ENCODE data around the gene CRYBG2. TPM values are rescaled to one million over a fixed set of nuclear protein-coding genes. Genes with fewer than 3 reads are reported as not detected.
A peak's percentile ranks its signal among the peaks of the same experiment; 100 is the strongest.

Gene CRYBG2
- polyA plus RNA-seq, 1 donor from 2014 or later: 2.5 TPM

DNA sequence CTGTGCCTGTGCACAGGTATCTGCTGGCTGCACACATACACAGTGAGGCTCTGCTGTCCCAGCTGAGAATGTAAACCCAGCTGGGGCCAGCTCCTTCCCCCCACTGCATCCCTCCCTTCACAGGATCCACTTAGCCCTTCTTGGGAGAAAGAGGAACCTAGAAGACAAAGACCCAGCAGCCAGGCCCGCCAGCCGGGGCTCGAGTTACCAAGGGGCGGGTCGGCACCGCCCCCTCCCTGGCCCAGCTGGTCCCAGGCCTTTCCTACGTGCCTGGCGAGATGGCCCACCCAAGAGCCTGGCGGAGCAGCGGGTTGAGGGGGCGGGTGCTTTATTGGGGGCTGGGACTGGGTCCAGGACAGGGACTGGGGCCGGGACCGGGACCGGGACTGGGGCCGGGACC is 72.0 kb downstream of the CRYBG2 start:
- Histone ChIP-seq H3K9ac (ENCODE audit: low read length) (no peak overlapping the region), H3K4me3 (ENCODE audit: low read length) (peak overlapping the region; percentile 97)

GRCh38 chr1:26281091-26281958 is 72.6 kb downstream of the CRYBG2 start:
- H4K20me1 ChIP-seq (ENCODE audit: insufficient read depth): no peaks in the 10 kb centered on the region
- no peak overlapping the region for H3K27ac ChIP-seq (ENCODE audit: low read length)
- H3K4me3 ChIP-seq (ENCODE audit: low read length): peak overlapping the region; percentile 97
- H3K27me3 ChIP-seq (ENCODE audit: insufficient read depth, low read depth, low read length): no peaks in the 10 kb centered on the region
- peaks cover 5% of the 10 kb centered on the region for H3K79me2 ChIP-seq (replicated peaks; ENCODE audit: insufficient read depth, low read length)
- no peak overlapping the region for H3K4me2 ChIP-seq (ENCODE audit: low read length)
- no peak overlapping the region for H3K9ac ChIP-seq (ENCODE audit: low read length)
- H2AFZ ChIP-seq (ENCODE audit: low read depth, low read length): no peak overlapping the region
- H3K9me2 ChIP-seq (ENCODE audit: insufficient read depth, low read length): no peaks in the 10 kb centered on the region
- H3K36me3 ChIP-seq (ENCODE audit: insufficient read depth, low read length): no peaks in the 10 kb centered on the region
- H3K9me3 ChIP-seq (ENCODE audit: low read length): no peaks in the 10 kb centered on the region
- no peaks in the 10 kb centered on the region for H3F3A ChIP-seq (ENCODE audit: insufficient read depth, low read length, poor library complexity, severe bottlenecking)
- no peak for TF ChIP-seq EP300 (conservative IDR thresholded peaks at IDR 0.05; ENCODE audit: poor library complexity, severe bottlenecking)
- TF ChIP-seq, protein P1, sequence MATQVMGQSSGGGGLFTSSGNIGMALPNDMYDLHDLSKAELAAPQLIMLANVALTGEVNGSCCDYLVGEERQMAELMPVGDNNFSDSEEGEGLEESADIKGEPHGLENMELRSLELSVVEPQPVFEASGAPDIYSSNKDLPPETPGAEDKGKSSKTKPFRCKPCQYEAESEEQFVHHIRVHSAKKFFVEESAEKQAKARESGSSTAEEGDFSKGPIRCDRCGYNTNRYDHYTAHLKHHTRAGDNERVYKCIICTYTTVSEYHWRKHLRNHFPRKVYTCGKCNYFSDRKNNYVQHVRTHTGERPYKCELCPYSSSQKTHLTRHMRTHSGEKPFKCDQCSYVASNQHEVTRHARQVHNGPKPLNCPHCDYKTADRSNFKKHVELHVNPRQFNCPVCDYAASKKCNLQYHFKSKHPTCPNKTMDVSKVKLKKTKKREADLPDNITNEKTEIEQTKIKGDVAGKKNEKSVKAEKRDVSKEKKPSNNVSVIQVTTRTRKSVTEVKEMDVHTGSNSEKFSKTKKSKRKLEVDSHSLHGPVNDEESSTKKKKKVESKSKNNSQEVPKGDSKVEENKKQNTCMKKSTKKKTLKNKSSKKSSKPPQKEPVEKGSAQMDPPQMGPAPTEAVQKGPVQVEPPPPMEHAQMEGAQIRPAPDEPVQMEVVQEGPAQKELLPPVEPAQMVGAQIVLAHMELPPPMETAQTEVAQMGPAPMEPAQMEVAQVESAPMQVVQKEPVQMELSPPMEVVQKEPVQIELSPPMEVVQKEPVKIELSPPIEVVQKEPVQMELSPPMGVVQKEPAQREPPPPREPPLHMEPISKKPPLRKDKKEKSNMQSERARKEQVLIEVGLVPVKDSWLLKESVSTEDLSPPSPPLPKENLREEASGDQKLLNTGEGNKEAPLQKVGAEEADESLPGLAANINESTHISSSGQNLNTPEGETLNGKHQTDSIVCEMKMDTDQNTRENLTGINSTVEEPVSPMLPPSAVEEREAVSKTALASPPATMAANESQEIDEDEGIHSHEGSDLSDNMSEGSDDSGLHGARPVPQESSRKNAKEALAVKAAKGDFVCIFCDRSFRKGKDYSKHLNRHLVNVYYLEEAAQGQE (IDR thresholded peaks at IDR 0.05; ENCODE audit: borderline replicate concordance): no peak
- TF ChIP-seq SMC3 (conservative IDR thresholded peaks at IDR 0.05; ENCODE audit: poor library complexity): no peak
- TF ChIP-seq RAD21 (conservative IDR thresholded peaks at IDR 0.05): no peak
- TF ChIP-seq, protein P2, sequence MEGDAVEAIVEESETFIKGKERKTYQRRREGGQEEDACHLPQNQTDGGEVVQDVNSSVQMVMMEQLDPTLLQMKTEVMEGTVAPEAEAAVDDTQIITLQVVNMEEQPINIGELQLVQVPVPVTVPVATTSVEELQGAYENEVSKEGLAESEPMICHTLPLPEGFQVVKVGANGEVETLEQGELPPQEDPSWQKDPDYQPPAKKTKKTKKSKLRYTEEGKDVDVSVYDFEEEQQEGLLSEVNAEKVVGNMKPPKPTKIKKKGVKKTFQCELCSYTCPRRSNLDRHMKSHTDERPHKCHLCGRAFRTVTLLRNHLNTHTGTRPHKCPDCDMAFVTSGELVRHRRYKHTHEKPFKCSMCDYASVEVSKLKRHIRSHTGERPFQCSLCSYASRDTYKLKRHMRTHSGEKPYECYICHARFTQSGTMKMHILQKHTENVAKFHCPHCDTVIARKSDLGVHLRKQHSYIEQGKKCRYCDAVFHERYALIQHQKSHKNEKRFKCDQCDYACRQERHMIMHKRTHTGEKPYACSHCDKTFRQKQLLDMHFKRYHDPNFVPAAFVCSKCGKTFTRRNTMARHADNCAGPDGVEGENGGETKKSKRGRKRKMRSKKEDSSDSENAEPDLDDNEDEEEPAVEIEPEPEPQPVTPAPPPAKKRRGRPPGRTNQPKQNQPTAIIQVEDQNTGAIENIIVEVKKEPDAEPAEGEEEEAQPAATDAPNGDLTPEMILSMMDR (IDR thresholded peaks at IDR 0.05; ENCODE audit: poor library complexity, severe bottlenecking): no peak
- no peak for TF ChIP-seq MXI1 (conservative IDR thresholded peaks at IDR 0.05; ENCODE audit: poor library complexity, severe bottlenecking)
- no peak for TF ChIP-seq TAF1 (IDR thresholded peaks at IDR 0.05; ENCODE audit: low read depth)
- no peak for TF ChIP-seq EZH2 (IDR thresholded peaks at IDR 0.05; ENCODE audit: borderline replicate concordance, insufficient read depth, low read length, poor library complexity, severe bottlenecking)
- TF ChIP-seq POLR2AphosphoS5 (IDR thresholded peaks at IDR 0.05): no peak

More for the DNA sequence above, 72.0 kb downstream of the CRYBG2 start:
- Histone ChIP-seq H2AFZ (ENCODE audit: low read depth, low read length) (no peak overlapping the region), H3K36me3 (ENCODE audit: insufficient read depth, low read length) (no peaks in the 10 kb centered on the region), H3K9me3 (ENCODE audit: low read length) (no peaks in the 10 kb centered on the region), H3K27ac (ENCODE audit: low read length) (no peak overlapping the region), H4K20me1 (ENCODE audit: insufficient read depth) (no peaks in the 10 kb centered on the region), H3K4me2 (ENCODE audit: low read length) (no peak overlapping the region), H3F3A (ENCODE audit: insufficient read depth, low read length, poor library complexity, severe bottlenecking) (no peaks in the 10 kb centered on the region), H3K79me2 (replicated peaks; ENCODE audit: insufficient read depth, low read length) (peaks cover 5% of the 10 kb centered on the region), H3K9me2 (ENCODE audit: insufficient read depth, low read length) (no peaks in the 10 kb centered on the region), H3K27me3 (ENCODE audit: insufficient read depth, low read depth, low read length) (no peaks in the 10 kb centered on the region)
- TF ChIP-seq TAF1 (IDR thresholded peaks at IDR 0.05; ENCODE audit: low read depth) (no peak), RAD21 (conservative IDR thresholded peaks at IDR 0.05) (no peak), MXI1 (conservative IDR thresholded peaks at IDR 0.05; ENCODE audit: poor library complexity, severe bottlenecking) (no peak), EP300 (conservative IDR thresholded peaks at IDR 0.05; ENCODE audit: poor library complexity, severe bottlenecking) (no peak), SMC3 (conservative IDR thresholded peaks at IDR 0.05; ENCODE audit: poor library complexity) (no peak), EZH2 (IDR thresholded peaks at IDR 0.05; ENCODE audit: borderline replicate concordance, insufficient read depth, low read length, poor library complexity, severe bottlenecking) (no peak), POLR2AphosphoS5 (IDR thresholded peaks at IDR 0.05) (no peak)
- TF ChIP-seq, protein P2 (IDR thresholded peaks at IDR 0.05; ENCODE audit: poor library complexity, severe bottlenecking): no peak
- TF ChIP-seq, protein P1 (IDR thresholded peaks at IDR 0.05; ENCODE audit: borderline replicate concordance): no peak

Measured in neural cell (in vitro differentiated cells).